WTC11 (cell line): ENCODE results near the gene DLG5. TPM values are rescaled to one million over a fixed set of nuclear protein-coding genes. Genes with fewer than 3 reads are reported as not detected.
"Not testable (repeated sequence)": the region's sequence is repeated elsewhere in the genome, so short reads cannot be mapped to it uniquely, and the experiment has no call there.

Experiments used
- ATAC-seq: fragments of 200-7000 bp; cut with Tn5 transposase; 2 replicates; pipeline ENCODE4 v1.10.0; 2021; ENCODE audit warnings: mild to moderate bottlenecking, moderate library complexity
- CTCF ChIA-PET: fragments of 300-600 bp; sonication (Branson Sonifier 250); formaldehyde crosslinking; loops from one replicate; lab custom pipeline; 2021; ENCODE audit warnings: antibody characterized with exemption; lab: Charles Lee
- POLR2A ChIA-PET: fragments of 350-600 bp; sonication (Branson Sonifier 250); formaldehyde crosslinking; loops from one replicate; lab custom pipeline; 2021; ENCODE audit warnings: antibody characterized with exemption; lab: Charles Lee
- DNase-seq: peaks from one replicate; pipeline ENCODE4 v3.0.0; 2021; ENCODE audit warnings: low spot score
- H3K27ac Mint-ChIP-seq: 2 replicates; pipeline ENCODE4 v1.8.0; 2021; ENCODE audit warnings: mixed read lengths
- H3K27me3 Mint-ChIP-seq: 2 replicates; pipeline ENCODE4 v1.8.0; 2021; ENCODE audit warnings: low read depth, mild to moderate bottlenecking, moderate library complexity, mixed read lengths
- H3K36me3 Mint-ChIP-seq: 2 replicates; pipeline ENCODE4 v1.8.0; 2021; ENCODE audit warnings: mixed read lengths
- H3K4me1 Mint-ChIP-seq: 2 replicates; pipeline ENCODE4 v1.8.0; 2022; ENCODE audit warnings: mixed read lengths
- H3K4me3 Mint-ChIP-seq: 2 replicates; pipeline ENCODE4 v1.8.0; 2021; ENCODE audit warnings: mild to moderate bottlenecking, moderate library complexity, mixed read lengths
- H3K9me3 Mint-ChIP-seq: 2 replicates; pipeline ENCODE4 v1.8.0; 2021; ENCODE audit warnings: mixed read lengths
- ESRRA ChIP-seq: sonication (generic); formaldehyde crosslinking; IDR thresholded peaks from 2 replicates; pipeline ENCODE4 v1.8.1; 2022; ENCODE audit warnings: mild to moderate bottlenecking, missing genetic modification reagents, borderline replicate concordance
- ETV6 ChIP-seq: sonication (generic); formaldehyde crosslinking; IDR thresholded peaks from 2 replicates; pipeline ENCODE4 v1.8.1; 2022; ENCODE audit warnings: mild to moderate bottlenecking, missing genetic modification reagents
- MYBL2 ChIP-seq: sonication (generic); formaldehyde crosslinking; IDR thresholded peaks from 2 replicates; pipeline ENCODE4 v1.8.1; 2023; ENCODE audit warnings: mild to moderate bottlenecking, moderate library complexity, missing genetic modification reagents
- PRRX2 ChIP-seq: fragments of 250-450 bp; sonication (Bioruptor Pico); IDR thresholded peaks from 2 replicates; pipeline ENCODE4 v1.8.0; 2021; ENCODE audit warnings: mild to moderate bottlenecking
- ZBTB21 ChIP-seq: sonication (generic); formaldehyde crosslinking; IDR thresholded peaks from 2 replicates; pipeline ENCODE4 v1.8.1; 2023; ENCODE audit warnings: mild to moderate bottlenecking, missing genetic modification reagents, borderline replicate concordance
- ZNF219 ChIP-seq: sonication (generic); formaldehyde crosslinking; IDR thresholded peaks from 2 replicates; pipeline ENCODE4 v1.8.0; 2023; ENCODE audit warnings: missing genetic modification reagents, mild to moderate bottlenecking, borderline replicate concordance
- ZNF396 ChIP-seq: fragments of 250-450 bp; sonication (Bioruptor Pico); IDR thresholded peaks from 2 replicates; pipeline ENCODE4 v1.8.0; 2021; ENCODE audit warnings: mild to moderate bottlenecking, moderate library complexity, borderline replicate concordance
- ZNF416 ChIP-seq: fragments of 250-450 bp; sonication (Bioruptor Pico); IDR thresholded peaks from 2 replicates; pipeline ENCODE4 v1.9.0; 2021; ENCODE audit warnings: mild to moderate bottlenecking, inconsistent platforms
- ZNF423 ChIP-seq: fragments of 250-450 bp; sonication (Bioruptor Pico); IDR thresholded peaks from 2 replicates; pipeline ENCODE4 v2.1.2; 2022; ENCODE audit warnings: mild to moderate bottlenecking, moderate library complexity
- total RNA-seq: library from RNA; stranded (reverse); gene quantifications from 3 replicates; pipeline ENCODE4 v1.2.3, GENCODE V29; 2021
- TF ChIP-seq, protein P1 (sequence below): fragments of 200-600 bp; IDR thresholded peaks from 2 replicates; pipeline ENCODE4 v1.8.0; 2022; ENCODE audit warnings: antibody characterized with exemption
- TF ChIP-seq, protein P2 (sequence below): fragments of 250-450 bp; sonication (Bioruptor Pico); IDR thresholded peaks from 2 replicates; pipeline ENCODE4 v2.1.2; 2022; ENCODE audit warnings: mild to moderate bottlenecking, moderate library complexity
- TF ChIP-seq, protein P3 (sequence below): sonication (generic); formaldehyde crosslinking; IDR thresholded peaks from 2 replicates; pipeline ENCODE4 v1.8.1; 2022; ENCODE audit warnings: mild to moderate bottlenecking, moderate library complexity, missing genetic modification reagents
- TF ChIP-seq, protein P4 (sequence below): fragments of 250-450 bp; sonication (Bioruptor Pico); IDR thresholded peaks from 2 replicates; pipeline ENCODE4 v1.8.0; 2021; ENCODE audit warnings: mild to moderate bottlenecking
- TF ChIP-seq, protein P5 (sequence below): sonication (generic); formaldehyde crosslinking; IDR thresholded peaks from 2 replicates; pipeline ENCODE4 v1.8.1; 2022; ENCODE audit warnings: missing genetic modification reagents, borderline replicate concordance
- TF ChIP-seq, protein P6 (sequence below): sonication (generic); formaldehyde crosslinking; IDR thresholded peaks from 2 replicates; pipeline ENCODE4 v1.8.1; 2023; ENCODE audit warnings: mild to moderate bottlenecking, missing genetic modification reagents, moderate library complexity

The DLG5 gene
- total RNA-seq, 1 experiment from 2014 or later: 65.5 TPM

DNA sequence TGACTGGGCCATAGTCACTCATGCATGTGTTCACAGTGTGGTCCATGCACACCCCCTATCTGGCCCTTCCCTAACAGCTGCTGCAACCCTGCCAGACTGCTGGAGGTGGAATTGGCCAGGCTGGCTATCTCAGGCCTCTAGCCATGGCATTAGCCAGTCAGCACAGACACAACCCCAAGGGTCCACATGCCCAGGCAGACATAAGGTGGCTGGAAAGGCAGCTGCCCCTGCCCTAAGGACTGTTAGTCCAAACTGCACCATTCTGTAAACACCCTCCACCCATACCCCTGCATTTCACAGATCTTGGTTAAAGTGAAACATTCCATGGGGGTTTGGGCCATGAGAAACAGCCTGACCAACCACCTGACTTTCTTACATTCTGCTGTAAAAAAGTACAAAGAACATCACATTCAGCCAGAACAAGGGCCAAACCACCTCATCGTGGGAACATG lies 151.6 kb downstream of the DLG5 start (continued):
- TF ChIP-seq, protein P1, sequence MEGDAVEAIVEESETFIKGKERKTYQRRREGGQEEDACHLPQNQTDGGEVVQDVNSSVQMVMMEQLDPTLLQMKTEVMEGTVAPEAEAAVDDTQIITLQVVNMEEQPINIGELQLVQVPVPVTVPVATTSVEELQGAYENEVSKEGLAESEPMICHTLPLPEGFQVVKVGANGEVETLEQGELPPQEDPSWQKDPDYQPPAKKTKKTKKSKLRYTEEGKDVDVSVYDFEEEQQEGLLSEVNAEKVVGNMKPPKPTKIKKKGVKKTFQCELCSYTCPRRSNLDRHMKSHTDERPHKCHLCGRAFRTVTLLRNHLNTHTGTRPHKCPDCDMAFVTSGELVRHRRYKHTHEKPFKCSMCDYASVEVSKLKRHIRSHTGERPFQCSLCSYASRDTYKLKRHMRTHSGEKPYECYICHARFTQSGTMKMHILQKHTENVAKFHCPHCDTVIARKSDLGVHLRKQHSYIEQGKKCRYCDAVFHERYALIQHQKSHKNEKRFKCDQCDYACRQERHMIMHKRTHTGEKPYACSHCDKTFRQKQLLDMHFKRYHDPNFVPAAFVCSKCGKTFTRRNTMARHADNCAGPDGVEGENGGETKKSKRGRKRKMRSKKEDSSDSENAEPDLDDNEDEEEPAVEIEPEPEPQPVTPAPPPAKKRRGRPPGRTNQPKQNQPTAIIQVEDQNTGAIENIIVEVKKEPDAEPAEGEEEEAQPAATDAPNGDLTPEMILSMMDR: no peak
- TF ChIP-seq ESRRA (CRISPR knock-in tag): no peak
- TF ChIP-seq ZNF396 (CRISPR knock-in tag): no peak
- TF ChIP-seq ZNF423 (CRISPR knock-in tag): no peak
- TF ChIP-seq, protein P2, sequence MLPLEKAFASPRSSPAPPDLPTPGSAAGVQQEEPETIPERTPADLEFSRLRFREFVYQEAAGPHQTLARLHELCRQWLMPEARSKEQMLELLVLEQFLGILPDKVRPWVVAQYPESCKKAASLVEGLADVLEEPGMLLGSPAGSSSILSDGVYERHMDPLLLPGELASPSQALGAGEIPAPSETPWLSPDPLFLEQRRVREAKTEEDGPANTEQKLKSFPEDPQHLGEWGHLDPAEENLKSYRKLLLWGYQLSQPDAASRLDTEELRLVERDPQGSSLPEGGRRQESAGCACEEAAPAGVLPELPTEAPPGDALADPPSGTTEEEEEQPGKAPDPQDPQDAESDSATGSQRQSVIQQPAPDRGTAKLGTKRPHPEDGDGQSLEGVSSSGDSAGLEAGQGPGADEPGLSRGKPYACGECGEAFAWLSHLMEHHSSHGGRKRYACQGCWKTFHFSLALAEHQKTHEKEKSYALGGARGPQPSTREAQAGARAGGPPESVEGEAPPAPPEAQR (CRISPR knock-in tag): no peak
- TF ChIP-seq, protein P3, sequence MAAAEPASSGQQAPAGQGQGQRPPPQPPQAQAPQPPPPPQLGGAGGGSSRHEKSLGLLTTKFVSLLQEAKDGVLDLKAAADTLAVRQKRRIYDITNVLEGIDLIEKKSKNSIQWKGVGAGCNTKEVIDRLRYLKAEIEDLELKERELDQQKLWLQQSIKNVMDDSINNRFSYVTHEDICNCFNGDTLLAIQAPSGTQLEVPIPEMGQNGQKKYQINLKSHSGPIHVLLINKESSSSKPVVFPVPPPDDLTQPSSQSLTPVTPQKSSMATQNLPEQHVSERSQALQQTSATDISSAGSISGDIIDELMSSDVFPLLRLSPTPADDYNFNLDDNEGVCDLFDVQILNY: no peak
- TF ChIP-seq ETV6: no peak
- TF ChIP-seq, protein P4, sequence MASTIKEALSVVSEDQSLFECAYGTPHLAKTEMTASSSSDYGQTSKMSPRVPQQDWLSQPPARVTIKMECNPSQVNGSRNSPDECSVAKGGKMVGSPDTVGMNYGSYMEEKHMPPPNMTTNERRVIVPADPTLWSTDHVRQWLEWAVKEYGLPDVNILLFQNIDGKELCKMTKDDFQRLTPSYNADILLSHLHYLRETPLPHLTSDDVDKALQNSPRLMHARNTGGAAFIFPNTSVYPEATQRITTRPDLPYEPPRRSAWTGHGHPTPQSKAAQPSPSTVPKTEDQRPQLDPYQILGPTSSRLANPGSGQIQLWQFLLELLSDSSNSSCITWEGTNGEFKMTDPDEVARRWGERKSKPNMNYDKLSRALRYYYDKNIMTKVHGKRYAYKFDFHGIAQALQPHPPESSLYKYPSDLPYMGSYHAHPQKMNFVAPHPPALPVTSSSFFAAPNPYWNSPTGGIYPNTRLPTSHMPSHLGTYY (CRISPR knock-in tag): no peak
- no peak for TF ChIP-seq ZBTB21 (CRISPR knock-in tag)
- no peak for TF ChIP-seq ZNF416
- no peak for TF ChIP-seq PRRX2
- no peak for TF ChIP-seq ZNF219 (CRISPR knock-in tag)
- TF ChIP-seq, protein P5, sequence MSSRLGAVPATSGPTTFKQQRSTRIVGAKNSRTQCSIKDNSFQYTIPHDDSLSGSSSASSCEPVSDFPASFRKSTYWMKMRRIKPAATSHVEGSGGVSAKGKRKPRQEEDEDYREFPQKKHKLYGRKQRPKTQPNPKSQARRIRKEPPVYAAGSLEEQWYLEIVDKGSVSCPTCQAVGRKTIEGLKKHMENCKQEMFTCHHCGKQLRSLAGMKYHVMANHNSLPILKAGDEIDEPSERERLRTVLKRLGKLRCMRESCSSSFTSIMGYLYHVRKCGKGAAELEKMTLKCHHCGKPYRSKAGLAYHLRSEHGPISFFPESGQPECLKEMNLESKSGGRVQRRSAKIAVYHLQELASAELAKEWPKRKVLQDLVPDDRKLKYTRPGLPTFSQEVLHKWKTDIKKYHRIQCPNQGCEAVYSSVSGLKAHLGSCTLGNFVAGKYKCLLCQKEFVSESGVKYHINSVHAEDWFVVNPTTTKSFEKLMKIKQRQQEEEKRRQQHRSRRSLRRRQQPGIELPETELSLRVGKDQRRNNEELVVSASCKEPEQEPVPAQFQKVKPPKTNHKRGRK (CRISPR knock-in tag): no peak

DNA sequence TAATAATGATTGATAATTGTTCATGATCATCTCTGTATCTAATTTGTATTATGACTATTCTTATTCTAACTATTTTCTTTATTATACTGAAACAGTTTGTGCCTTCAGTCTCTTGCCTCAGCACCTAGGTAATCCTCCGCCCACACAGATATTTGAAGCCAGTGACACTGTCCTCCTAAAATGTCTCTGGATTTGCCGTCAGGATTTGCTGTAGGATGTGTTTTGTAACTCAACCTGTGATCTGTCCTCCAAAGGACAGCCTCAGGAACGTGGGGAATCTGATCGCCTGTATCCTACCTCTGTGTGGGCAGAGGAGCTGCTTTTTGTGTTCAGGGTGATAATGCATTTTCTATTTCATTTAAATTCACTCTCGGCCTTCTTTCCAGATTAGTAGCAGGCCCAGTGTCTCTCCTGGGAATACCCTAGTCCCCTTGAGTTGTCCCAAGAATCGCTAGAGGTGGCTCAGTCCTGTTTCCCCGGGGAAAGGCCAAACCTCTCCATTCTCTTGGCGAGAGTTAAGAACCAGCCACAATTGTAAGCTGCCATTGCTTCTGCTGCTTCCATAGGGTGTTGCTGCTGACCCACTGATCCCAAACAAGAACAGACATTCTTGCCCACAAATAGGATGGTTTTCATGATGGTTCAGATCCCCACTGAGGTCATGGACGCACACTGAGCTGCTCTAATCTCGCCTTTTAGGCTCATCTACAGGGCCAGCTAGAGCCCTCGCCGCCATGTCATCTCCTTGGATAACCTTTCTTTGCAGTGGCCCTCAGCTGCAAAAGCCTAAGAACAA lies 152.7 kb downstream of the DLG5 start:
- Mint-ChIP-seq H3K27ac (no peak overlapping the region), H3K4me1 (no peaks in the 10 kb centered on the region), H3K36me3 (peaks cover 24% of the 10 kb centered on the region), H3K9me3 (peaks cover 26% of the 10 kb centered on the region), H3K27me3 (peaks cover 4% of the 10 kb centered on the region; the same call in 1 of the 2 replicates), H3K4me3 (no peak overlapping the region)
- no peak for DNase-seq
- CTCF ChIA-PET: interaction anchor here (1.1 to 2.1 kb wide), 2 partner anchors 62 to 73 kb away, joined by 4 to 8 read pairs; no protein-coding TSS in a partner anchor
- ATAC-seq: no peak
- POLR2A ChIA-PET: interaction anchor here (0.6 kb wide), 1 partner anchor 63 kb away, joined by 3 read pairs; no protein-coding TSS in a partner anchor
- TF ChIP-seq MYBL2: no peak

DNA sequence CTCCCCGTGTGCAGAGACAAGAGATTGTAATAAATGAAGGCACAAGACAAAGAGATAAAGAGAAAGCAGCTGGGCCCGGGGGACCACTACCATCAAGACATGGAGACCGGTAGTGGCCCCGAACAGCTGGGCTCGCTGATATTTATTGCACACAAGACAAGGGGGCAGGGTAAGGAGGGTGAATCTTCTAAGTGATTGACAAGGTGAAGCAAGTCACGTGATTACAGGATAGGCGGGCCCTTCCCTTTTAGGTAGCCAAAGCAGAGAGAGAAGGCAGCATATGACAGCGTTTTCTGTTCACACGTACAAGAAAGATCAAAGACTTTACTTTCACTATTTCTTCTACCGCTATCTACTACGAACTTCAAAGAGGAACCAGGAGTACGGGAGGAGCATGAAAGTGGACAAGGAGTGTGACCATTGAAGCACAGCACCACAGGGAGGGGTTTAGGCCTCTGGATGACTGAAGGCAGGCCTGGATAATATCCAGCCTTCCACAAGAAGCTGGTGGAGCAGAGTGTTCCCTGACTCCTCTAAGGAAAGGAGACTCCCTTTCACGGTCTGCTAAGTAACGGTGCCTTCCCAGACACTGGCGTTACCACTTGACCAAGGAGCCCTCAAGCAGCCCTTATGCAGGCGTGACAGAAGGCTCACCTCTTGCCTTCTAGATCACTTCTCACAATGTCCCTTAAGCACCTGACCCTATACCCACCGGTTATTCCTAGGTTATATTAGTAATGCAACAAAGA lies 153.5 kb downstream of the DLG5 start:
- CTCF ChIA-PET: interaction anchor here (0.6 to 2.1 kb wide), 3 partner anchors 61 to 64 kb away, joined by 3 to 8 read pairs (median 3); no protein-coding TSS in a partner anchor
- H3K27me3 Mint-ChIP-seq, DNase-seq, H3K4me3 Mint-ChIP-seq, H3K27ac Mint-ChIP-seq, ATAC-seq, H3K4me1 Mint-ChIP-seq, POLR2A ChIA-PET: not testable (repeated sequence)
- Mint-ChIP-seq H3K9me3 (peaks cover 22% of the 10 kb centered on the region), H3K36me3 (peaks cover 19% of the 10 kb centered on the region)
- TF ChIP-seq, protein P6, sequence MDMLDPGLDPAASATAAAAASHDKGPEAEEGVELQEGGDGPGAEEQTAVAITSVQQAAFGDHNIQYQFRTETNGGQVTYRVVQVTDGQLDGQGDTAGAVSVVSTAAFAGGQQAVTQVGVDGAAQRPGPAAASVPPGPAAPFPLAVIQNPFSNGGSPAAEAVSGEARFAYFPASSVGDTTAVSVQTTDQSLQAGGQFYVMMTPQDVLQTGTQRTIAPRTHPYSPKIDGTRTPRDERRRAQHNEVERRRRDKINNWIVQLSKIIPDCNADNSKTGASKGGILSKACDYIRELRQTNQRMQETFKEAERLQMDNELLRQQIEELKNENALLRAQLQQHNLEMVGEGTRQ (CRISPR knock-in tag): peak; percentile 47; the same call in 1 of the 2 replicates
